H9 (cell line): Measurements from ENCODE around the gene RUNX1. TPM values are rescaled to one million over a fixed set of nuclear protein-coding genes. Genes with fewer than 3 reads are reported as not detected.

ENCODE experiments used
- DNase-seq: peaks from one replicate; pipeline ENCODE4 v3.0.0-alpha.2; 2017
- H2AFZ ChIP-seq: one replicate; pipeline ENCODE4 v1.6.1; 2013; ENCODE audit warnings: mild to moderate bottlenecking, low read length, control low read depth, moderate library complexity
- H2AK5ac ChIP-seq: 2 replicates; pipeline ENCODE4 v1.6.1; 2013; ENCODE audit warnings: low read length, control low read depth, mixed read lengths; ENCODE audit not compliant: insufficient read length
- H2BK120ac ChIP-seq: one replicate; pipeline ENCODE4 v1.6.1; 2013; ENCODE audit warnings: low read depth, mild to moderate bottlenecking, low read length, control low read depth, inconsistent platforms; ENCODE audit not compliant: poor library complexity, severe bottlenecking
- H2BK12ac ChIP-seq: 2 replicates; pipeline ENCODE4 v1.6.1; 2013; ENCODE audit warnings: low read length, control low read depth, mixed read lengths, low read depth; ENCODE audit not compliant: insufficient read length
- H2BK15ac ChIP-seq: 2 replicates; pipeline ENCODE4 v1.6.1; 2013; ENCODE audit warnings: low read depth, low read length, control low read depth
- H2BK20ac ChIP-seq: one replicate; pipeline ENCODE4 v1.6.1; 2013; ENCODE audit warnings: low read depth, mild to moderate bottlenecking, low read length, control low read depth, inconsistent platforms; ENCODE audit not compliant: poor library complexity, severe bottlenecking
- H2BK5ac ChIP-seq: 2 replicates; pipeline ENCODE4 v1.6.1; 2013; ENCODE audit warnings: low read length, control low read depth, mixed read lengths; ENCODE audit not compliant: insufficient read length
- H3K14ac ChIP-seq: 2 replicates; pipeline ENCODE4 v1.6.1; 2013; ENCODE audit warnings: low read length, control low read depth; ENCODE audit not compliant: insufficient read depth
- H3K18ac ChIP-seq: 2 replicates; pipeline ENCODE4 v1.6.1; 2013; ENCODE audit warnings: low read depth, mild to moderate bottlenecking, mixed read lengths, low read length, control low read depth; ENCODE audit not compliant: insufficient read length
- H3K23ac ChIP-seq: 2 replicates; pipeline ENCODE4 v1.6.1; 2013; ENCODE audit warnings: low read length, control low read depth, mixed read lengths, low read depth; ENCODE audit not compliant: insufficient read length
- H3K23me2 ChIP-seq: 2 replicates; pipeline ENCODE4 v1.6.1; 2013; ENCODE audit warnings: low read depth, mild to moderate bottlenecking, mixed read lengths, low read length, control low read depth; ENCODE audit not compliant: insufficient read length, poor library complexity, severe bottlenecking
- H3K27ac ChIP-seq: 2 replicates; pipeline ENCODE4 v1.5.1; 2013; ENCODE audit warnings: low read length, control low read depth, mixed read lengths, low read depth; ENCODE audit not compliant: insufficient read length
- H3K27me3 ChIP-seq: 2 replicates; pipeline ENCODE4 v1.6.1; 2013; ENCODE audit warnings: low read length, control low read depth, inconsistent platforms; ENCODE audit not compliant: insufficient read depth
- H3K4ac ChIP-seq: 2 replicates; pipeline ENCODE4 v1.6.1; 2013; ENCODE audit warnings: low read depth, mild to moderate bottlenecking, control low read depth, inconsistent platforms, low read length, moderate library complexity
- H3K4me1 ChIP-seq: 2 replicates; pipeline ENCODE4 v1.6.1; 2013; ENCODE audit warnings: low read length, control low read depth, inconsistent platforms; ENCODE audit not compliant: insufficient read depth
- H3K4me2 ChIP-seq: 2 replicates; pipeline ENCODE4 v1.6.1; 2013; ENCODE audit warnings: low read length, control low read depth, mixed read lengths; ENCODE audit not compliant: insufficient read length, insufficient read depth
- H3K56ac ChIP-seq: 2 replicates; pipeline ENCODE4 v1.6.1; 2013; ENCODE audit warnings: low read depth, mild to moderate bottlenecking, mixed read lengths, low read length, control low read depth; ENCODE audit not compliant: insufficient read length
- H3K79me1 ChIP-seq: 2 replicates; pipeline ENCODE4 v1.6.1; 2013; ENCODE audit warnings: low read depth, mild to moderate bottlenecking, moderate library complexity, low read length, control low read depth, inconsistent platforms; ENCODE audit not compliant: insufficient read depth, poor library complexity, severe bottlenecking
- H3K79me2 ChIP-seq: 2 replicates; pipeline ENCODE4 v1.6.1; 2013; ENCODE audit warnings: low read length, control low read depth, inconsistent platforms; ENCODE audit not compliant: insufficient read depth
- H3K9ac ChIP-seq: 2 replicates; pipeline ENCODE4 v1.6.1; 2013; ENCODE audit warnings: low read length, control low read depth, mixed read lengths; ENCODE audit not compliant: insufficient read length; ENCODE audit errors: extremely low read depth
- H3K9me3 ChIP-seq: one replicate; pipeline ENCODE4 v1.6.1; 2013; ENCODE audit warnings: low read depth, low read length, inconsistent platforms; ENCODE audit not compliant: control insufficient read depth
- H3T11ph ChIP-seq: one replicate; pipeline ENCODE4 v1.6.1; 2013; ENCODE audit warnings: mild to moderate bottlenecking, low read length, control low read depth, inconsistent platforms
- H4K20me1 ChIP-seq: one replicate; pipeline ENCODE4 v1.6.1; 2013; ENCODE audit not compliant: control insufficient read depth, insufficient read length, insufficient read depth
- H4K5ac ChIP-seq: 2 replicates; pipeline ENCODE4 v1.6.1; 2013; ENCODE audit warnings: low read depth, mild to moderate bottlenecking, mixed read lengths, low read length, control low read depth; ENCODE audit not compliant: insufficient read length
- H4K8ac ChIP-seq: replicated peaks from 2 replicates; pipeline ENCODE4 v1.6.1; 2013; ENCODE audit warnings: low read length, control low read depth, mixed read lengths, low read depth; ENCODE audit not compliant: insufficient read length
- H4K91ac ChIP-seq: 2 replicates; pipeline ENCODE4 v1.6.1; 2013; ENCODE audit warnings: low read depth, mild to moderate bottlenecking, moderate library complexity, mixed read lengths, low read length, control low read depth; ENCODE audit not compliant: insufficient read length
- H3K27ac Mint-ChIP-seq, 3 experiments: 2 replicates in 2 of 3; 3 replicates in 1 of 3; pipeline ENCODE4 v1.8.0; 2020 to 2021; ENCODE audit warnings: mixed read lengths in 3 of 3, mild to moderate bottlenecking in 1 of 3, moderate library complexity in 1 of 3
- H3K27me3 Mint-ChIP-seq: 2 replicates; pipeline ENCODE4 v1.8.0; 2021; ENCODE audit warnings: low read depth, mild to moderate bottlenecking, moderate library complexity, mixed read lengths
- H3K36me3 Mint-ChIP-seq, 3 experiments: 2 replicates in 2 of 3; 3 replicates in 1 of 3; pipeline ENCODE4 v1.8.0; 2020 to 2021; ENCODE audit warnings: low read depth in 3 of 3, mixed read lengths in 3 of 3; ENCODE audit not compliant: insufficient read depth in 1 of 3
- H3K4me1 Mint-ChIP-seq, 2 experiments: 2 replicates each; pipeline ENCODE4 v1.8.0; 2020; ENCODE audit warnings: mixed read lengths in 2 of 2
- H3K4me3 Mint-ChIP-seq, 2 experiments: 2 replicates in 1 of 2; 3 replicates in 1 of 2; pipeline ENCODE4 v1.8.0; 2020 to 2021; ENCODE audit warnings: mild to moderate bottlenecking in 2 of 2, mixed read lengths in 2 of 2, moderate library complexity in 1 of 2
- H3K9me3 Mint-ChIP-seq, 2 experiments: 2 replicates in 1 of 2; 3 replicates in 1 of 2; pipeline ENCODE4 v1.8.0; 2020; ENCODE audit warnings: mild to moderate bottlenecking in 2 of 2, mixed read lengths in 2 of 2, moderate library complexity in 1 of 2
- CTCF ChIP-seq: fragments of 200-600 bp; sonication (generic); conservative IDR thresholded peaks from 3 replicates; pipeline ENCODE4 v1.8.0; 2021; ENCODE audit warnings: antibody characterized with exemption, mild to moderate bottlenecking
- WGBS: extraction: QIAGEN DNeasy Blood & Tissue Kit; methylation state at CpG from one replicate; pipeline ENCODE4 v1.1.7; 2013; ENCODE audit warnings: missing lambda C conversion rate, low lambda C conversion rate, mixed read lengths; ENCODE audit not compliant: insufficient read length; ENCODE audit errors: extremely low coverage; 5-methylcytosine and 5-hydroxymethylcytosine counted together
- total RNA-seq: library from RNA; stranded (reverse); gene quantifications from 2 replicates; pipeline ENCODE4 v1.2.1, GENCODE V29; 2021

The RUNX1 gene
- total RNA-seq, 1 experiment from 2014 or later = 0.72 TPM

- Histone ChIP-seq H3K4ac (no peak overlapping the region), H4K8ac (no peak overlapping the region), H4K20me1 (no peaks in the 10 kb centered on the region), H3K23me2 (no peaks in the 10 kb centered on the region), H2BK20ac (no peak overlapping the region), H2BK120ac (no peak overlapping the region), H3K79me2 (no peaks in the 10 kb centered on the region), H3K23ac (no peak overlapping the region), H2AK5ac (no peak overlapping the region), H3T11ph (no peak overlapping the region), H2AFZ (no peak overlapping the region), H2BK5ac (no peak overlapping the region), H3K27ac (no peak overlapping the region), H3K4me1 (no peaks in the 10 kb centered on the region), H3K56ac (no peak overlapping the region), H3K27me3 (no peaks in the 10 kb centered on the region), H4K91ac (no peak overlapping the region), H3K9me3 (no peaks in the 10 kb centered on the region), H3K4me2 (no peak overlapping the region), H3K18ac (no peak overlapping the region), H4K5ac (no peak overlapping the region), H3K79me1 (no peaks in the 10 kb centered on the region), H2BK15ac (no peak overlapping the region), H2BK12ac (no peak overlapping the region), H3K9ac (no peak overlapping the region), H3K14ac (no peak overlapping the region)
- TF ChIP-seq CTCF = no peak
- Mint-ChIP-seq H3K9me3 (peaks cover 7% of the 10 kb centered on the region in 2 experiments; a peak in 4 of 5 replicates), H3K27me3 (peaks cover 30% of the 10 kb centered on the region), H3K4me1 (peaks cover 17 to 19% of the 10 kb centered on the region in 2 experiments), H3K27ac (no peak overlapping the region), H3K36me3 (peaks cover 0 to 9% (median 2%) of the 10 kb centered on the region in 3 experiments; a peak in 3 of 7 replicates), H3K4me3 (no peak overlapping the region)
- no CpG with 5 or more reads among the region's 6 CpGs for WGBS
- DNase-seq = no peak
Measured at GRCh38 chr21:34810786-34811185, 238.3 kb downstream of the RUNX1 start.
